ENCODE results near the gene IKZF5.

IKZF5 gene

GRCh38 chr10:123008355-123009104 lies at the start of gene IKZF5, which contains the start of gene ACADSB:
IKZF5 (minus strand) TSS chr10:123008795; CDS start chr10:122998625, 10,170 bp downstream.
ACADSB (plus strand) TSS chr10:123009006; CDS start chr10:123009030, 24 bp downstream.
- peak; percentile 85 to 94 (median 94) for DNase-seq (ENCODE audit: low read depth in 3 of 3)

- no peak for DNase-seq (ENCODE audit: low read depth in 3 of 3)
Observed at GRCh38 chr10:123057968-123058367, 49.4 kb upstream of the IKZF5 start.

DNA sequence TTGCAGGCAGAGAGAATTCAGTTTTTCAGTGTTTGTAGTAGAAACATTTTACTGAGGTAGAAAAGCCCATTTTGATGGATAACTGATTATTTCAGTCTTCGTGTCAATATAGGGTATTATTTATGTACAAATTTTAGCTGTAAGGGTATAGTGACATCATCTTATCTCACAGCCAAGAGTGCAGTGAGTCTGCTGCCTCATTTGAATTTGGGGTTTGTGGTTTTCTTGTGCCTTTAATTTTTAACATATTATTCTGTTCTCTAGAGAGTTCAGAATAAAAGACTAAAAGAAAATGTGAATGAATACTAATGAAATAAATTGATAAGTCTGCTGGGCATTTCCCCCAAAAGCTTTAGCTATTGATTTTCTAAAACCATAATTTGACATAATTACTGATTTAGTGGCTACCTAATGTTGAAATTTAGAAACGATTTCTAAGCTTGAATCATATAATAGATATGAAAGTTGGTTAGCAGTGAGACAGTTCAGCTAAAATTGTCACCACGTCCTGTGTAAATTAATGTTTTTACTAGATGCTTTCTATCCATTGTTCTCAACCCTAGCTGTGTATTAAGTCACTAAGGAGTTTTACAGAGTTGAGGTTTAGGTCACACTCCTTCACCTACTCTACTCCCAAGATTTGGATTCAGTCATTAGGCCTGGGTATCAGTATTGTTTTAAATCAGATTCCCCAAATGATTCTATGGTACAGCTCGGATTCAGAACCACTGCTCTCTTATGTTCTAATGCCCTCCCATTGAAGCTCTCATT lies 37.6 kb upstream of the IKZF5 start:
- no peak for DNase-seq (ENCODE audit: low read depth in 3 of 3)

DNA sequence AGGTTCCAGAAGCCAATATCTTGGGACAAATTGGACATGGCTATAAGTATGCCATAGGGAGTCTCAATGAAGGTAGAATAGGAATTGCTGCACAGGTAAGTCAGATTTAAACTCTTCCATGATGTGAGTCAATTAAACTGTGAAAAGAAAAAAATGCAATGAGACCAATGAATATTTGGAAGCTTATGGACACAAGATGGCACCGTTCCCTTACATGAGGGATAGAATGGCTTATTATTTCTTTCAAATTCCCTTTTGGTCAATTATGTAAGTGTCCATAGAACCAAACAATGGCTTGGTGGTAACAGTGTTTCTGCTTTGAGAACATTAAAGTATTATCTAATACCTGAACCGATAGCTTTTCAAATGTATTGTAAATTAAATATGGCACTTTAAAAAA lies 35.8 kb upstream of the IKZF5 start:
- no peak for DNase-seq (ENCODE audit: low read depth in 3 of 3)

- DNase-seq (ENCODE audit: low read depth in 3 of 3): peak; percentile 3 to 5 (median 4)
Observed at GRCh38 chr10:123043409-123043925, 34.9 kb upstream of the IKZF5 start.

DNA sequence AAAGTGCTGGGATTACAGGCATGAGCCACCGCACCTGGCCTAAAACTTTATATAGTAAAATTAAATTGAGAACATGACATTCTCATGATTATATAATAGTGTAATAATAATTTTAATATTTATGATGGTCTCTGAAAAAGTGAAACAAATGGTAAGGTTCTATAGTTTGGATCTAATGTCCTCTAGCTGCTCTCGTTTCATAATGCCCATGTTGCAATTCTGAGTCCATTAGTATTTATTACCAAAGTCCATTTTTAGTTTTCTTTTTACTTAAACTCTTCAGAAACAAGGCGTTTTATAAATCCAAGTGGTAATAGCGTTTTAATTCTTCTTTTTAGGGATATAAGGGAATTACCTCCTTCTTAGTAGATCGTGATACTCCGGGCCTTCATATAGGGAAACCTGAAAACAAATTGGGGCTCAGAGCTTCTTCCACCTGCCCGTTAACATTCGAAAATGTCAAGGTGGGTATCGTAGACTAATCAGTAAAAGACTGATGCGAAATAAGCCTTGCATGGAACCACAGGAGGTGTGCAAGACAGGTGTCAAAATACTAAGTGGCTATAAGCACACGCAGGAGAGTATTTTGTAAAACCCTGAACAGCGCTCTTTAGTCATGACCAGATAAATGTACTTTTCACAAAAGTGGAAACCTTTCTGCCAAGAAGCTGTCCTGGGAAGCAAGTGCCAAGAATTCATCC lies 34.3 kb upstream of the IKZF5 start:
- DNase-seq (ENCODE audit: low read depth in 3 of 3): no peak

GRCh38 chr10:123039632-123039930 lies 31.0 kb upstream of the IKZF5 start:
- DNase-seq (ENCODE audit: low read depth in 3 of 3): no peak

GRCh38 chr10:123038782-123039631 lies 30.4 kb upstream of the IKZF5 start:
- no peak for DNase-seq (ENCODE audit: low read depth in 3 of 3)

- DNase-seq (ENCODE audit: low read depth in 3 of 3): no peak
Observed at GRCh38 chr10:123035467-123036086, 27.0 kb upstream of the IKZF5 start.

- no peak for DNase-seq (ENCODE audit: low read depth in 3 of 3)
Observed at GRCh38 chr10:123034332-123034731, 25.7 kb upstream of the IKZF5 start.

- no peak for DNase-seq (ENCODE audit: low read depth in 3 of 3)
Observed at GRCh38 chr10:123031124-123031523, 22.5 kb upstream of the IKZF5 start.

DNA sequence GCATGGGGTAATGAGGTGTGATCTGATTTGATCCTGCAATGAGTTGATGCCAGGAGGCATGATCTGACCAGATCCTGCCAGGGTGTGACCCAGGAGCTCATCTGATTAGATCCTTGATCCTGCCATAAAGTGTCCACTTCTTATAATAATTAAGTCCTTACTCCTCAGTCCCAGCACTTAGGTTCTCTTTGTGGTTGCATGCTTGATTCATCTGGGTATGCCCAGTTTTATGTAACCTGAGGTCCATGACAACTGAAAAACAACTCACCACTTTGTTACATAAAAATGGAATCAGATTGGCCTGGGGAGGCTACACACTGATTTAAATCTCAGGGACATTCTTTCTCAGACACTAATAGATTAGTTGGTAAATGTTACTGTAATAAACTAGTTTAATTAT lies 19.3 kb upstream of the IKZF5 start:
- DNase-seq (ENCODE audit: low read depth in 3 of 3): no peak

- no peak for DNase-seq (ENCODE audit: low read depth in 3 of 3)
Observed at GRCh38 chr10:123026302-123026701, 17.7 kb upstream of the IKZF5 start.

DNA sequence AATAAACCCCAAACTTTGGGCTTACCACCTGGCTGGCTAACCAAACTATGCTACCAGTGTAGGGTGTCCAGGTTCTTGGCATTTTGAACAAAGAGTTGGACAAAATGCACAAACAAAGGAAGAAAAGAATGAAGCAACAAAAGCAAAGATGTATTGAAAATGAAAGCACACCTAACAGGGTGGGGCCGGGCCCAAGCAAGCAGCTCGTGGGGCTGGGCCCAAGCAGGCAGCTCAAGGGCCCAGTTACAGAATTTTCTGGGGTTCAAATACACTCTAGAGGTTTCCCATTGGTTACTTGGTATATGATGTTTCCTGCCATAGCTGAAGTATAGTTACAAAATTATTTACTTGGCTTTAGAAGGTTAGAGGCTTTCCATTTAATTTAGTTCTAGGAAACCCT lies 15.9 kb upstream of the IKZF5 start:
- no peak for DNase-seq (ENCODE audit: low read depth in 3 of 3)

DNA sequence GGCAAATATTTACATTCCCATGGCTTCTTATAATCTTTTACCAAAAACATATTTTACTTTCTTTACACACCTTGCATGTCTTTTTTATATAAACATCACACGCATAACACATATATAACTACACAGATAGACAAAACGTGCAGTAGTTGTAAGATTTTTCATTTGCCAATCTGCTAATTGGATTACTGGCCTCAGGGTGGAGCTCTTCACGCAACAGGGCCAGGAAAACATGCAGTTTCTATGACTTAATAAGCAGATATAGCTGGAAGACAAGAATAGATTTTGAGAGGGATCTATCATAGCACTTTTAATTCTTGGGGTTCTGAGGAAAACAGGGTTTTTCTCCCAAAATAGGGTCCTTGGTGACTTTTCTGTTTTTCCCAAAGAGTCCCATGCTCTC lies 12.9 kb upstream of the IKZF5 start:
- DNase-seq (ENCODE audit: low read depth in 3 of 3): no peak

DNA sequence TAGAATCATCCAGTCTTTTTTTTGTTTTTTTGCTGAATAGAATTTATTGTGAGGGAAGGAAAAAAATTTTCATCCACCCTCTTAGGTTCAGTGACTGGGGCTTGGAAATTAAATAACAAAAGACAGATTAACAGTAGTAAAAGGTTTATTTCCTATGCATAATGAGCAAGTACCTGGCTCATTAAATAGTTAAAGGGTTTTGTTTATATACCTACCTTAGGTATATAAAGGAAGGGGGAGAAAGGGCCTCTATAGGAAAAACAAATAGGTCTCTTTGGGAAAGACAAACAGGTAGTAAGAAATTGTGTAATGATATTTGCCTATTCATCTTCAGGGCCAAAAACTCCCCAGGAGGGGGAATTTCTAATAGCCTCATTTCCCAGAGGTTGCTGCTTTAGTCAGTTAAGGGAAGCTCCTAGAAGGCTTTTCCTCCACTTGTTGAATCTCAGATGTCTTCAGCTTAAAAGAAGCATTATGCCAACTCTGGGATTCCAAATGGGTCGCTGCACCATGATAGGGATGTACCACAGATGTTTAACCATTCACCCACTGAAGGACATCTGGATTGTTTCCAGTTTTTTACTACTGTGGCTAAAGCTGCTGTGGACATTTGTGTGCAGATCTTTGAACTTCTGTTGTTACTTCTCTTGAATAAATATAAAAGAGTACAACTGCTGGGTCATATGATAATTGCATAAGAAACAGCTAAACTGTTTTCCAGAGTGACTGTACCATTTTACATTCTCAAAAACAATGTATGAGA lies 11.5 kb upstream of the IKZF5 start:
- DNase-seq (ENCODE audit: low read depth in 3 of 3): no peak

GRCh38 chr10:123019264-123019663 lies 10.7 kb upstream of the IKZF5 start:
- no peak for DNase-seq (ENCODE audit: low read depth in 3 of 3)

DNA sequence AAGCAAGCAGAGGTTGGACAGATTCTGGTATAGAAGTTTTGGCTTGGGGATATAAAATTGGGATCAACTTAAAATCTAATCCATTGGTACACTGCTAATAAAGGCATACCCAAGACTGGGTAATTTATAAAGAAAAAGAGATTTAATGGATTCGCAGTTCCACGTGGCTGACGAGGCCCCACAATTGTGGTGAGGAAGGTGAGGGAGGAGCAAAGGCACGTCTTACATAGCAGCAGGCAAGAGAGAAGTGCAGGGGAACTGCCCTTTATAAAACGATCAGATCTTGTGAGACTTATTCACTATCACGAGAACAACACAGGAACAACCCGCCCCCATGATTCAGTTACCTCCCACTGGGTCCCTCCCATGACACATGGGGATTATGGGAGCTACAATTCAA lies 9.9 kb upstream of the IKZF5 start:
- DNase-seq (ENCODE audit: low read depth in 3 of 3): no peak

DNA sequence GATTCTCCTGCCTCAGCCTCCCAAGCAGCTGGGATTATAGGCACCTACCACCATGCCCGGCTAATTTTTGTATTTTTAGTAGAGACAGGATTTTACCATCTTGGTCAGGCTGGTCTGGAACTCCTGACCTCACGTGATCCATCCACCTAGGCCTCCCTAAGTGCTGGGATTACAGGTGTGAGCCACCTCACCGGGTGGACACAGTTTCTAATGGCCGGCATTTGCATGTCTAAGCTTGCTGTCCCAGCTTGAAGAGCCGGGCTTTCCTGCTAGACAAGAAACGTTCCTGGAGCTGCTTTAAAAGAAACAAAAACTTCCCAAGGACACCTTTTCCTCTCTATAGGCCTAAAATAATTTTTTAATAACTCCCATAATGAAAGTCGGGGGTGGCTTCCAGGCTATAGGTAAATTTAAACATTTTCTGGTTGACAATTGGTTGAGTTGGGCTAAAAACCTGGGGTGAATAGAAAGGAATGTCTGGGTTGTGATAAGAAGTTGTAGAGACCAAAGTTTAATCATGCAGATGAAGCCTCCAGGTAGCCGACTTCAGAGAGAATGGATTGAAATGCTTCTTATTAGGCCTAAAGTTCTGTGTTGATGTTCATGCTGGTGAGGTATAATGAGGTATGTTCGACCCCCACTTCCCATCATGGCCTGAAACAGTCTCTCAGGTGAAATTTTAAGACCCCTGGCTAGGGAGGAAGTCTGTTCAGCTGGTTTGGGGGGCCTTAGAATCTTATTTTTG lies 9.0 kb upstream of the IKZF5 start:
- no peak for DNase-seq (ENCODE audit: low read depth in 3 of 3)

GRCh38 chr10:123016228-123016627 lies 7.6 kb upstream of the IKZF5 start:
- no peak for DNase-seq (ENCODE audit: low read depth in 3 of 3)

All from stimulated activated CD4-positive, alpha-beta T cell treated with anti-CD3 and anti-CD28 coated beads, TNF-alpha, amount 100 ng/mL, for 4 hours (primary cell).